Astrocyte (in vitro differentiated cells and primary cell): ENCODE data around the gene POU2AF1.

Source experiments
- CTCF ChIP-seq: IDR thresholded peaks from 2 replicates; pipeline ENCODE4 v1.5.1; 2011; ENCODE audit warnings: low read depth, mild to moderate bottlenecking, inconsistent platforms, low read length, moderate library complexity; ENCODE audit not compliant: insufficient read depth
- EZH2 ChIP-seq: IDR thresholded peaks from 2 replicates; pipeline ENCODE4 v1.6.1; 2012; ENCODE audit warnings: mild to moderate bottlenecking, low read length, inconsistent platforms; ENCODE audit not compliant: insufficient read depth

DNA sequence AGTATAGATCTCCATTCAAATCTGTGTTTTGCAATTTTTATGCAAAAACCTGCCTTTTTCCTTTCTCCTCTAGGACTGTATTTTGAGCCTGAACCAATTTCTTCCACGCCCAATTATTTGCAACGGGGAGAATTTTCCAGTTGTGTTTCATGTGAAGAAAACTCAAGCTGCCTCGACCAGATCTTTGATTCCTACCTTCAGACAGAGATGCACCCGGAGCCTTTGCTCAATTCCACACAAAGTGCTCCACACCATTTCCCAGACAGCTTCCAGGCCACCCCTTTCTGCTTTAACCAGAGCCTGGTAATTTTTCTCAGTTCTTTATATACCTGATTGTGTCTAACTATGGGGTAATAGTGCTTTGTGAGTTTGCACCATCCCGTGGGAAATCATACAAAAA lies 72.8 kb downstream of the POU2AF1 start:
- TF ChIP-seq CTCF (no peak), EZH2 (no peak)
